ENCODE measurements around the gene MOV10L1. TPM values are rescaled to one million over a fixed set of nuclear protein-coding genes. Genes with fewer than 3 reads are reported as not detected.

Gene MOV10L1
- total RNA-seq, 4 donors from 2014 or later = 0.13 to 1.7 (median 1.6) TPM; not detected in 1

DNA sequence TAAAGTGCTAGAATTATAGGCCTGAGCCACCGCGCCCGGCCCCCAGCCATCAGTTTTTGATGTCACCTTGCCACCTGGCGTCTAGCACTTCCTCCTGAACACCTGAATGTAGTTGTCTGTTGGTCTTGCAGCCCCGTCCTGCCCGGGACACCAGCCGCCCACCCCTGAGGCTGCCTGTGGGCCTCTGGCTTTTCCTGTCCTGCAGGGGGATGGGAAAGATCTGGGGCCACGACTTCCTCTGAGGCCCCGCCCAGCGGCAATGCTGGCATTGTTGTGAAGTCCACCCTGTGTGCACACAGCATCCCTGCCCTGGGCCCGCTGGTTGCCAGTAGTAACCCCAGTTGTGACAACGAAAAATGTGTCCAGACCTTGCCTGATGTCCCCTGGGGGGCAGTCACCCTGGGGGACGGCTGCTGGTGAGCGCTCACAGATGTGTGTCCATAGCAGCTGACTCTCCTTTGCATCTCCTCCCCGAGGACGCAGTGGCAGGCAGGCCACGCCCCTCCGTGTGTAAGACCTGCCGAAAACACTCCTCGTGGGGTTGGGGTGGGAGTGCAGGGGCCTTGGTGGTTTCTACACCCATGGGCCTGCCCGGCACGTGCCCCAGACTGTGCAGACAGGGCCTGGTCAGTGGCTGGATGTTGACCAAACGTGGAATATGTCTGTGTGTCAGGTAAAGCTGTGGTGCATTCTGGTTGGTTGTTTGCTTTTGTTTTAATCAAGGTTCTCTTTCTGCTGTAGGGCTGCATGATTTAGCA, 117.8 kb downstream of the MOV10L1 start:
- no peak for DNase-seq (ENCODE audit: low spot score in 2 of 2)

DNA sequence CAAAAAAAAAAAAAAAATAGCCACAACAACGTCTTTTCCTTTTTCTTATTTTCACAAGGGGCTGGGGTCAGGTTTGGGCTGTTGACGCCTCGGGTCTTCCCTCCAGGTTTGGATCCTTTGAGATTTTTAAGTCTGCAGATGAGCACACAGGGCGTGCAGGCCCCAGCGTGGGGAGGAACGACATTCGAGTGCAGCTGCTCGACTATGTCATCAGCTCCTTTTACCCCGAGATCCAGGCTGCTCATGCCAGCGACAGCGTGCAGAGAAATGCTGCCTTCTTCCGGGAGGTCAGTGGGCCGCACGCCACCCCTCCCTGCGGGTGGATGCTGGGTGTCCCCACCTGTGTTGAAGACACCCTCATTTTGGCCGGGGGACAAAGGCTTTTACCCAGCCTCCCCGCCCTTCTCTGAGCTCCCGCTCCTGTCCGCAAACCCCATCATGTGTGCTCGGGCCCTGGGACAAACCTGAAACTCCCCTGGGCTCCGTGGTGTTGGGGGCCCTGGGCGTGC, 118.7 kb downstream of the MOV10L1 start:
- no peak overlapping the region for H3K4me3 ChIP-seq (ENCODE audit: low read depth, poor library complexity, severe bottlenecking)
- no peak for TF ChIP-seq POLR2A (IDR thresholded peaks at IDR 0.05)
- TF ChIP-seq, protein P1, sequence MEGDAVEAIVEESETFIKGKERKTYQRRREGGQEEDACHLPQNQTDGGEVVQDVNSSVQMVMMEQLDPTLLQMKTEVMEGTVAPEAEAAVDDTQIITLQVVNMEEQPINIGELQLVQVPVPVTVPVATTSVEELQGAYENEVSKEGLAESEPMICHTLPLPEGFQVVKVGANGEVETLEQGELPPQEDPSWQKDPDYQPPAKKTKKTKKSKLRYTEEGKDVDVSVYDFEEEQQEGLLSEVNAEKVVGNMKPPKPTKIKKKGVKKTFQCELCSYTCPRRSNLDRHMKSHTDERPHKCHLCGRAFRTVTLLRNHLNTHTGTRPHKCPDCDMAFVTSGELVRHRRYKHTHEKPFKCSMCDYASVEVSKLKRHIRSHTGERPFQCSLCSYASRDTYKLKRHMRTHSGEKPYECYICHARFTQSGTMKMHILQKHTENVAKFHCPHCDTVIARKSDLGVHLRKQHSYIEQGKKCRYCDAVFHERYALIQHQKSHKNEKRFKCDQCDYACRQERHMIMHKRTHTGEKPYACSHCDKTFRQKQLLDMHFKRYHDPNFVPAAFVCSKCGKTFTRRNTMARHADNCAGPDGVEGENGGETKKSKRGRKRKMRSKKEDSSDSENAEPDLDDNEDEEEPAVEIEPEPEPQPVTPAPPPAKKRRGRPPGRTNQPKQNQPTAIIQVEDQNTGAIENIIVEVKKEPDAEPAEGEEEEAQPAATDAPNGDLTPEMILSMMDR (IDR thresholded peaks at IDR 0.05) = no peak
- WGBS, 2 donors = 85 to 86% methylated on average over 19 to 22 of the region's 22 CpGs
- intact Hi-C loops (cut with DNase I; ENCODE audit: low total_unique reads) = loop anchor here (10.0 kb wide), 1 partner anchor 54 kb away; no protein-coding TSS in a partner anchor
- DNase-seq (ENCODE audit: low spot score in 2 of 2) = no peak

More for the DNA sequence above, 117.8 kb downstream of the MOV10L1 start:
- intact Hi-C loops (cut with DNase I; ENCODE audit: low total_unique reads) = loop anchor here (10.0 kb wide), 1 partner anchor 53 kb away; no protein-coding TSS in a partner anchor
- 77 to 78% methylated on average over 11 to 18 of the region's 23 CpGs for WGBS, 2 donors
- TF ChIP-seq, protein P1 (IDR thresholded peaks at IDR 0.05) = no peak
- TF ChIP-seq POLR2A (IDR thresholded peaks at IDR 0.05) = no peak
- H3K4me3 ChIP-seq (ENCODE audit: low read depth, poor library complexity, severe bottlenecking) = no peak overlapping the region

GRCh38 chr22:50208939-50209892, 119.4 kb downstream of the MOV10L1 start:
- TF ChIP-seq POLR2A (IDR thresholded peaks at IDR 0.05) = no peak
- TF ChIP-seq, protein P1 (IDR thresholded peaks at IDR 0.05) = no peak
- DNase-seq (ENCODE audit: low spot score in 2 of 2) = peak in 1 of 2 donors; percentile 84
- intact Hi-C loops (cut with DNase I; ENCODE audit: low total_unique reads) = loop anchor here (10.0 kb wide), 1 partner anchor 54 kb away; no protein-coding TSS in a partner anchor
- H3K4me3 ChIP-seq (ENCODE audit: low read depth, poor library complexity, severe bottlenecking) = no peak overlapping the region
- WGBS, 2 donors = 76 to 77% methylated on average over 25 to 30 of the region's 31 CpGs

DNA sequence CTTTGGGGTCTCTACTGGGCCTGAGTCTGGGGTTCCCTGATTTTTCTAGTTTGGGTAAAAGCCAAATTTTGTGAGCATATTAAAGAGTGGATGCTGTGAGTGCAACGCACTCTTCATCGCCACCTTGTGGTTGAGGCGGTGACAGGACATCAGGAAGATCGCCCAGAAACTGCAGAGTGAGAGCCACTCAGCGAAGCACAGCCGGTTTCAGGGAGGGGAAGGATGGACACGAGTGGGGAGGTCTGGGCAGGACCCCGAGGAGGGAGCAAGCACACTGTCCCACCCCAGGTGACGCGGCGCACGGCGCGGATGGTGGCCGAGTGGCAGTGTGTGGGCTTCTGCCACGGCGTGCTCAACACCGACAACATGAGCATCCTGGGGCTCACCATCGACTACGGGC, 120.1 kb downstream of the MOV10L1 start:
- TF ChIP-seq, protein P1 (IDR thresholded peaks at IDR 0.05) = peak in 1 of 3 donors; percentile 42
- no peak for TF ChIP-seq POLR2A (IDR thresholded peaks at IDR 0.05)
- WGBS, 2 donors = 50 to 63% methylated on average over 17 to 20 of the region's 20 CpGs
- no peak overlapping the region for H3K4me3 ChIP-seq (ENCODE audit: low read depth, poor library complexity, severe bottlenecking)
- DNase-seq (ENCODE audit: low spot score in 2 of 2) = no peak
- intact Hi-C loops (cut with DNase I; ENCODE audit: low total_unique reads) = loop anchor here (10.0 kb wide), 1 partner anchor 55 kb away; no protein-coding TSS in a partner anchor

DNA sequence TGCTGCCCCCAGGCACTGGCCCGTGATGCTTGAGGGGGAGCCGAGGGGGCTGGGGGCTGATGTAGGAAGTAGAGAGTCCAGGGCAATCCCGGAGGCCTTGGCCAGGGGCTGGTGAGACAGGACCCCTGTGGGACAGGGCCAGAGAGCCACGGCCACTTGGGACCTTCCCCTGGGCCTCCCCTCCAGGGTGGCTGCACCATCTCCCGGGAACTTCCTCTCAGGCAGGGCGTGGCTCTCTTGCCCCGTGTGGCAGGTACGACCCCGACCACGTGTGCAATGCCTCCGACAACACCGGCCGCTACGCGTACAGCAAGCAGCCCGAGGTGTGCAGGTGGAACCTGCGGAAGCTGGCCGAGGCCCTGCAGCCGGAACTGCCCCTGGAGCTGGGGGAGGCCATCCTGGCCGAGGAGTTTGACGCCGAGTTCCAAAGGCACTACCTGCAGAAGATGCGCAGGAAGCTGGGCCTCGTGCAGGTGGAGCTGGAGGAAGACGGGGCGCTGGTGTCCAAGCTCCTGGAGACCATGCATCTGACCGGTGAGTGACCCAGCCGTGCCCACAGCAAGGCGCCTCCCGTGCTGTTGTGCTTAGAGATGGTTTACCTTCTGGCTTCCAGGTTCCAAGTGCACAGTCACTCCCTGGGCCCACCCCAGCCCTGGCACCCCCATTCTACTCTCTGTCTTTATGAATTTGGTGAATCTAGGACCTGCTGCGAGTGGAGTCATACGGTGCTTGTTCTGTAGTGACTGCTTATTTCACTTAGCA, 120.8 kb downstream of the MOV10L1 start:
- TF ChIP-seq, protein P1 (IDR thresholded peaks at IDR 0.05) = no peak
- no peak for TF ChIP-seq POLR2A (IDR thresholded peaks at IDR 0.05)
- DNase-seq (ENCODE audit: low spot score in 2 of 2) = no peak
- H3K4me3 ChIP-seq (ENCODE audit: low read depth, poor library complexity, severe bottlenecking) = no peak overlapping the region
- WGBS, 2 donors = 88 to 90% methylated on average over 16 to 31 of the region's 32 CpGs
- intact Hi-C loops (cut with DNase I; ENCODE audit: low total_unique reads) = no loop called here

Measured in lower leg skin (tissue), 4 donors.